ENCODE data around the gene TRPM2. TPM values are rescaled to one million over a fixed set of nuclear protein-coding genes. Genes with fewer than 3 reads are reported as not detected.
"Not testable (repeated sequence)": the region's sequence is repeated elsewhere in the genome, so short reads cannot be mapped to it uniquely, and the experiment has no call there.

The TRPM2 gene
- total RNA-seq, 1 donor from 2014 or later = 1.4 TPM

DNA sequence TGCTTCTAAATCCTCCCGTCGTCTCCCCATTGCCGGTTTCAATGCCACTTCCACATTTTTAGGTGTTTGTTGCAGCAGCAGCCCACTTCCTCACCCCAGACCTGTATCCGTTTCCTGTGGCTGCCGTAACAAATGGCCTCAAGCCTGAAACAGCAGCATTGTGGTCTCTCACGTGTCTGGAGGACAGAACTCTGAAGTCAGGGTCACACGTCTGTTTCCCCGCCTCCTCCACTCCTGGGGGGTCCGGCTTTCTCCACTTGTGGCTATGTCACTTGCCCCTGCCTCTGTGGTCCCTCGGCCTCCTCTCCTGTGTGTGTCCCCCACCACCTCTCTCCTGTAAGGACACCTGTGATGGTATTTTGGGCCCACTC lies 21.8 kb downstream of the TRPM2 start:
- DNase-seq (ENCODE audit: low read depth) = no peak

DNA sequence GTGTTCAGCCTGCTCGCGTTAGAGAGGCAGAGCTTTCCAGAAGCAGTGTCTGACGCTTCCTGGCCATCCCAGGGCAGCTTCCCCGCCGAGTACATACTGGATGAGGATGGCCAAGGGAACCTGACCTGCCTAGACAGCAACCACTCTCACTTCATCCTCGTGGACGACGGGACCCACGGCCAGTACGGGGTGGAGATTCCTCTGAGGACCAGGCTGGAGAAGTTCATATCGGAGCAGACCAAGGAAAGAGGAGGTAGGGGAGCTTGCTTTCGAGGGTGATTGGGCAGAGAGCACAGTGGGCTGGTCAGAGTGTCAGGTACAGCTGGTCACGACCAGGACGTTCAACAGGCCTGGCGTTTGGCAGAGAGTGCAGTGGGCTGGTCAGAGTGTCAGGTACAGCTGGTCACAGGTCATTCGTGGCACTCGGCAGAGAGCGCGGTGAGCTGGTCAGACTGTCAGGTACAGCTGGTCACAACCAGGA lies 22.4 kb downstream of the TRPM2 start:
- DNase-seq (ENCODE audit: low read depth) = no peak

- DNase-seq (ENCODE audit: low read depth) = no peak
These were observed 23.2 kb downstream of the TRPM2 start for GRCh38 chr21:44376606-44377005.

GRCh38 chr21:44377201-44377921 lies 23.9 kb downstream of the TRPM2 start:
- no peak for DNase-seq (ENCODE audit: low read depth)

- no peak for DNase-seq (ENCODE audit: low read depth)
These were observed 24.7 kb downstream of the TRPM2 start for GRCh38 chr21:44377922-44378645.

DNA sequence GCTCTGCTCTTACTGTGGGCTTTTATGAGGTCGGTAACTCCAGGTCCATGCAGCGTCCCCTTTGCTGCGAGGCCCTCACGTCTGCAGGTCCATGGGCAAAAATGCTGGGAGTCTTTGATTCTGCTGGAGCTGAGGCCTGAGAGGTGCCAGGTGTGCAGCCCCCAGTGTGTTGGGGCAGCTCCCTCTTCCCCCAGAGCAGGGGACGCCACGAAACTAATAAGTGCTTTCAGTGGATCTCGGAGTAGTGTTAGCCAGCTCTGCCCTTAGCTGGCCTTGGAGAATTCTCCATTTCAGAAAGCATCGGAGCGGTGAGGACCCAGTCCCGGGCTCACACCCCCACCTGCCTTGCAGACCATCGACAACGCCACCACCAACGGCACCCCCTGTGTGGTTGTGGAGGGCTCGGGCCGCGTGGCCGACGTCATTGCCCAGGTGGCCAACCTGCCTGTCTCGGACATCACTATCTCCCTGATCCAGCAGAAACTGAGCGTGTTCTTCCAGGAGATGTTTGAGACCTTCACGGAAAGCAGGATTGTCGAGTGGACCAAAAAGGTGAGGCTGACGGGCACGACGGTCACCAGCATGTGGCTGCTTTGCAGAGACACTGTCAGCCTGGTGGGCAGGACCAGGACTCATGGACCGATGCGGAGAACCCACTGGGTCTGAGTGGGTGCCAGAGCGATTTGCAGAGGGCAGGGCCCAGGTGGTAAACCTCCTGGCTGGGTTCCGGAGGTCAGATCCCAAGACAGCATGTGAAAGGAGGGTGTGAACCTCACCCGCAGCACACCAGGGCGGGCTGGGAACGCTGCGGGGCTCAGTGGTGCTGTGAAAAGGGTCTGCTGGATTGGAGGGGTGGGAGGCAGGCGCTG lies 25.5 kb downstream of the TRPM2 start:
- DNase-seq (ENCODE audit: low read depth) = no peak

- no peak for DNase-seq (ENCODE audit: low read depth)
These were observed 26.1 kb downstream of the TRPM2 start for GRCh38 chr21:44379515-44379848.

DNA sequence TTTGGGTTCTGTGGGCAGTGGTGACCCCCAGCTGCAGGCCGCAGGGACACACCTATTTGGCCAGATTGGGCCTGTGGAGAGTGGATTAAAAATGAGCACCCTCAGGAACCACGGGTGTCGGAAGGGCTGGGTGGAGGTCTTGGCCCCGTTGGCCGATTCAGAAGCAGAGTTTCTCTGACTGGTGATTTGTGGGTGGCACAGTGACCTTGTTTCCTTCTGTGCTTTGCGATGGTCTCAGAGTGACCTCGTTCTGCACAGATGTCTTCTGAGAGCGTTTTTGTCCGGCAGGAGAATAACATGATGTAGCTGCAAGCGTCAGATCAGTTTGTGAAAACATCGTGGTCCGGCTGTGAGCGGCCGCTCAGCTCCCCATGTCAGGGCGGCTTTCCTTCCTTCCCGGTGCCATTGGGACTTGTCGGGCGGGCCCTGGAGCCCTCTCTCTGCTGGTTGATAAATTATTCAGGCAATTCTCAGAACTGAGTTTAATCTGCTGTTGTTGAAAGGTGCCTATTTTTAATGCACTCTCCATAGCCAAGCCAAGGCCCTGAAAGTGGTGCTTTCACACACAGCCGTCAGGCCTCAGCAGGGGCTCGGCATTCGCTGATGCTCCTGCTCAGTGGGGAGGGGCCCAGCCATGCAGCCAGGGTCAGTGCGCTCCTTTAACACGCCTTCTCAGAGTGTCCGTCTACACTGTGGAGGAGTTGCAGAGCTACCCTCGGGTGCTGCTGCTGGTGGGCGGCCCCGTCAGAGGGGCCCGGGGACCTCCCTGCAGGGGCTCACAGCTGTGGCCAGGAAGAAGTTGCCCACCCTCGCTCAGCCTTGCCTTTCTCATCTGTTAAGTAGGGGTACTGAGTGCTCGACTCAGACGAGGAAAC lies 26.8 kb downstream of the TRPM2 start:
- no peak for DNase-seq (ENCODE audit: low read depth)

GRCh38 chr21:44380876-44381275 lies 27.5 kb downstream of the TRPM2 start:
- no peak for DNase-seq (ENCODE audit: low read depth)

DNA sequence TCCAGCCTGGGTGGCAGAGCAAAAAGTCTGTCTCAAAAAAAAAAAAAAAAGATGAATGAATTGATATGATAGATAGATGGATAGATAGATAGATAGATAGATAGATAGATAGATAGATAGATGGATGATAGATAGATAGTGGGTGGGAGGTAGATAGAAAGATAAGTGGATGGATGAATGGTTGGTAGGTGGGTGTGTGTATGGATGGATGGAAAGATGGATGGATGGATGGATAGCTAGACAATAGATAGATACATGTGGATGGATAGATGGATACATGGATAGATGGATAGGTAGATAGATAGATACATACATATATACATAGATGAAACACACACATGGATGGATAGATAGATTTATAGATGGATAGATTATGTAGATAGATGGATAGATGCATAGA lies 28.5 kb downstream of the TRPM2 start:
- DNase-seq (ENCODE audit: low read depth) = no peak

DNA sequence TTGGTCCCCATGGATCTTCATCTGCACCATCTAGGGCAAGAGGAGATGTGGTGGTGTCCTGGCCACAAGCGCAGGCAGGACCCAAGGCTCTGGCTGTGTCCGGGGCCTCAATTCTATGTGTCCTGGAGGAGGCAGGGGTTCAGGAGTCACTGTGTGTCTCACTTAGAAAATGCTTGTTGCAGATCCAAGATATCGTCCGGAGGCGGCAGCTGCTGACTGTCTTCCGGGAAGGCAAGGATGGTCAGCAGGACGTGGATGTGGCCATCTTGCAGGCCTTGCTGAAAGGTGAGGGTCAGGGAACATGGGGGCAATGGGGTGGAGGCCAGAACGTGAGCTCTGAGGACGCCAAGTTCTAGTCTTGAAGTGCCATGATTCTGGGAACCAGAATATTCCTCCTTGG lies 29.1 kb downstream of the TRPM2 start:
- DNase-seq (ENCODE audit: low read depth) = no peak

- no peak for DNase-seq (ENCODE audit: low read depth)
These were observed 29.8 kb downstream of the TRPM2 start for GRCh38 chr21:44383216-44383615.

DNA sequence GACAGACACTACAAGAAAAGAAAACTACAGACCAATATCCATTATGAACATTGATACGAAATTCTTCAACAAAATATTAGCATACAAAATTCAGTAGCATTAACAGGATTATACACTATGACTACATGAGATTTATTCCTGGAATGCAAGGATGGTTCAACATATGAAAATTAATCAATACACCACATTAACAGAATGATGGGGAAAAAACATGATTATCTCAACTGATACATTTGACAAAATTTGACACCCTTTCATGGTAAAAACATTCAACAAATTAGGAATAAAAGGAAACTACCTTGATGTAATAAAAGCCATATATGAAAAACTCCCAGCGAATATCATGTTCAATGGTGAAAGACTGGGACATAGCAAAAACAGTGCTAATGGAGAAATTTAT lies 31.5 kb downstream of the TRPM2 start:
- no peak for DNase-seq (ENCODE audit: low read depth)

GRCh38 chr21:44389335-44389734 lies 35.9 kb downstream of the TRPM2 start:
- DNase-seq (ENCODE audit: low read depth) = no peak

GRCh38 chr21:44390886-44391285 lies 37.5 kb downstream of the TRPM2 start:
- DNase-seq (ENCODE audit: low read depth) = no peak

GRCh38 chr21:44391345-44392091 lies 38.1 kb downstream of the TRPM2 start:
- no peak for DNase-seq (ENCODE audit: low read depth)

GRCh38 chr21:44392185-44392584 lies 38.8 kb downstream of the TRPM2 start:
- no peak for DNase-seq (ENCODE audit: low read depth)

DNA sequence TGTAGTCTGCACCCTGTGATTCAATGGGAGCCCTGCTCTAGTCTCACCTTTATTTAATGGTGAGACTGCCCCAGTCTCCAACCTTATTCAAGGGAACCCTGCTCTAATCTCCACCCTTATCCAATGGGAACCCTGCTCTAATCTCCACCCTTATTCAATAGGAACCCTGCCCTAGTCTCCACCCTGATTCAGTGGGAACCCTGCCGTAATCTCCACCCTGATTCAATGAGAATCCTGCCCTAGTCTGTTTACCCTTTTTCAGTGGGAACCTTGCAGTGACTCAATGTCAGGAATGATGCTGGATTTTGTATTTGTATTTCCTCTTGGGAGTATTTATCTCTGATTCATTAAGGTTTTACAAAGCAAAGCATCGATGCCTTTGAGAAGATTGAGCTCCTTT lies 39.5 kb downstream of the TRPM2 start:
- no peak for DNase-seq (ENCODE audit: low read depth)

DNA sequence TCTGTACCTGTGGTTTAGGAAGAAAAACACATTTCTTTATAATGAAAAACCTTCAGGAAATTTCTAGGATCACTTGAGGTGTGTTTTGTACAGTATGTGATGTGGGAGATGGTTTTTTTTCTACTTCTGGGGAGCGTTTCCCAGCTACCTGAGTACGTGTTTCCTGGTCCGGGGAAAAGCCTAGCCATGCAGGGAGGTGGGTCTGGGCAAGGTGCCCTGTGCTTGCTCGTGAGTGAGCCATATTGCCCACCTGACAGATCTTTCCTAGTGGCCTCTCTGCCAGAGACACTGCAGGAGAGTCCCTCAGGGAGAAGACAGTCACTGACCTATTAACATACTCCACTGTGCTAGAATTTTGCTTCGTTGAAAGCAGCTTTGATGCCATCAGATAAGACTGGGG lies 41.3 kb downstream of the TRPM2 start:
- no peak for DNase-seq (ENCODE audit: low read depth)

- no peak for DNase-seq (ENCODE audit: low read depth)
These were observed 41.8 kb downstream of the TRPM2 start for GRCh38 chr21:44395260-44395659.

DNA sequence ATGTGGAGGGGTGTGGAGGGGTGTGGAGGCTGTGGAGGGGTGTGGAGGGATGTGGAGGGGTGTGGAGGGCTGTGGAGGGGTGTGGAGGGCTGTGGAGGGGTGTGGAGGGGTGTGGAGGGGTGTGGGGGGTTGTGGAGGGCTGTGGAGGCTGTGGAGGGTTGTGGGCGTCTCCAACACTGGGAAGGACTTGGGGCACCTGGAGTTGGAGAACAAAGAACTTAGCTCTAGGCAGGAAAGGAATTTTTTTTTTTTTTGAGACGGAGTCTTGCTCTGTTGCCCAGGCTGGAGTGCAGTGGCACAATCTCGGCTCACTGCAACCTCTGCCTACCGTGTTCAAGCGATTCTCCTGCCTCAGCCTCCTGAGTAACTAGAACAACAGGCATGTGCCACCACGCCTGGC lies 43.4 kb downstream of the TRPM2 start:
- DNase-seq (ENCODE audit: low read depth) = not testable (repeated sequence)

All from renal cortical epithelial cell (primary cell).